Activated CD8-positive, alpha-beta memory T cell treated with anti-CD3 and anti-CD28 coated beads, Interleukin-2, amount 50 U/mL, for 1 hour (primary cell): ENCODE data around the gene ZNF19.
"Not testable (repeated sequence)": the region's sequence is repeated elsewhere in the genome, so short reads cannot be mapped to it uniquely, and the experiment has no call there.

Experiments used
- DNase-seq: peaks from one replicate; pipeline ENCODE4 v3.0.0-alpha.2; 2020; ENCODE audit errors: extremely low read depth

The ZNF19 gene

GRCh38 chr16:71489122-71489521 lies at the start of gene ZNF19:
Gene ZNF19 (minus strand): TSS chr16:71489324. CDS start chr16:71482114, 7,210 bp downstream.
- no peak for DNase-seq

GRCh38 chr16:71537643-71538042 lies 48.5 kb upstream of the ZNF19 start:
- DNase-seq, result no peak

GRCh38 chr16:71536752-71537499 lies 47.8 kb upstream of the ZNF19 start:
- no peak for DNase-seq

GRCh38 chr16:71532366-71532765 lies 43.2 kb upstream of the ZNF19 start:
- DNase-seq, result no peak

- no peak for DNase-seq
Observed at GRCh38 chr16:71528863-71529262, 39.7 kb upstream of the ZNF19 start.

DNA sequence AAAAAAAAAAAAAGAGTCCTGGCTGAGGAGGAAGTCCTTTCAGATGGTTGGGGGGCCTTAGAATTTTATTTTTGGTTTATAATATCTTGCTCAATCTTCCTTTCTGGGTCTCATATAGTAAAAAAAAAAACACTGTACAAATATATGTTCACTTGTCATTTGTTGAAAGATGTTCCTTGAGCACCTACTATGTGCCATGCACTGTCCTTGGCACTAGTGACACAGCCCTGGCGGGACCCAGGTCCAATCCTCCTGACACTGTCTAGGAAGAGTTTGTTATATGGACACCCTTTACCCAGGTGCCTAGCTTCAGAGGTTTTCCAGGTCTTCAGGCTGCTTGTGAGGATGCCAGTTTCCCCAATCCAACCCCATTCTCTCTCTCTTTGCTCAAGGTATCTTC lies 39.1 kb upstream of the ZNF19 start:
- DNase-seq, result no peak

DNA sequence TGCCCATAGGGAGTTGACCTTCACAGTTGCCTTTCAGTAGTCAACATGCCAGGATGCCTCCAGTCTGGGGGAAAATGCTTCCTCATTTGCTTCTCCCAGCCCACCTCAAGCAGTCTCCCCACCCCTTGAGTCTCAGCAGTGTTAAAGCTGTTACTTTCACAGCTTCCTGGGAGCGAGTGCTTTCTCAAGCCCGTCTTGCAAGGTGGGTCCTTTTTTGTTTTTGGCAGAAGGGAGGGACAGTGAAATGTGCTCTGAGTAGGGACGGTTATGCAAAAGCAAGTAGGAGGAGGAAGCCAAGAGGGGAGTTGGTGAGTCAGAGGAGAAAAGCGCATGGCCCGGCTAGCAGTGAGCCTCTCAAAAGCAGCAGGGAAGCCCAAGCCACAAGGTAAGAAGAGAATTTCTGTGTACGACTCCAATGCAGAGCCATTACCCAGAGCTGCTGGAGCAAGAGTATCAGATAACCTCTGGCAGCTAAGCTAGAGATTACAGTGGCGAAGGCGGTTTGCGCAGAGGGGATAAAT lies 37.0 kb upstream of the ZNF19 start, which contains the start of gene CHST4:
Gene CHST4, plus strand, starts transcription at position 316 of the 521 bp plus-strand sequence. CDS start 10,252 bp downstream, outside the sequence.
- DNase-seq, result no peak

DNA sequence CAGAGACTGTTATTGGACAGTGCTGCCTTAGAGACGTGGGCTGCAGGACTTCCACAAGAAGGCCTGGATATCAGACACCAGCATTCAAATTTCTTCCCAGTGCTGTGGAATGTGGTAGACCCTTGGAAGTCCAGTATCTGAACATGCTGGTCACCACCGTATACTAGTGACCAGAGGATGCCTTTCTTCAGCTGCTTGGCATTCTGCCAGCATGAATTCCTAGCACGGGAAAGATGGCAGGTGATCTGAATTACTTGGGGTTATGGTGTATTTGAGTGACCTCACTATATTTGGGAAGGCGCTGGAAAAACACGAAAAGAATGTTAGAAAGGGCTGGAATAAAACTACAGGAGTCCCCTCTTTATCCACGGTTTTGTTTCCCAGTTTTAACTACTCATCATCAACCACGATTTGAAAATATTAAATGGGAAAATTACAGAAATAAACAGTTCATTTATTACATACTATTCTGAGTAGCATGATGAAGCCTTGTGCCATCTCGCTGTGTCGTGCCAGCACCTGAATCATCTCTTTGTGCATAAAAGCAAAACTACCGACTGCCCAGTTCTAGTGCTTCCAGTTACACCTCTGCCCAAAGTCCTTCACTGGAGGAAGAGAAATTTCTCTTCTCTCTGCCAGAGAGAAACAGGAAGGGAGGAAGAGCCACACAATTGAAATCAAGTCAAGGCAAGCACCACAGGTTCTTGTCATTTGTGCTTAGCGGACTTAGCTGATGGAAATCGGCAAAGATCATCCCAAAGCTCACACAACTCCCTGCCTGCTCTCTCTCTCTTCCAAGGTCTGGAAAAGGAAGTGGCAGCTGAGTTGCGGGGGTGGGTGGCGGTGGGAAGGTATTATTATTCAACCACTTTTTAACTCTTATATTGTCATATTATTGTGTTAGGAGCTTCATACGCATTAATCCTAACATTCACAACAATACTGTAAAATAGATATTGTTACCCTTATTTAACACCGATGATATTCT lies 35.7 kb upstream of the ZNF19 start:
- no peak for DNase-seq

DNA sequence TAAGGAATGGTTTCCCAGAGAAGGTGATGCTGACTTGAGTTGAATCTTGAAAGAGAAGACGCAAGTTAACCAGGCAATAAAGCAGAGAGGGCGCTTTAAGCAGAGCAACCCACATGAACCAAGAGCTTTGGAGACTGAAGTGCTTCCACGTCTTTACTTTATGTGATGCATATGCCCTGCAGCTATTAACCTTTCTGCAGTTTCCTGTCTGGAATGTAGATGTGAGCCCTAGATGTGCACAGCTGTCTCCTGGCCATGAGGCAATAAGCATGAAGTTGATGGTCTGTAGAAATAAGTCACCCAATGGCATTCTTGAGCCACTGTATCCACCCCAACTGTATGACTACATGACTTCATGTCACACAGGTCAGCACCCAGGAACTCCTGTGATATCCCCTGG lies 31.4 kb upstream of the ZNF19 start:
- DNase-seq, result no peak

GRCh38 chr16:71515026-71515425 lies 25.9 kb upstream of the ZNF19 start:
- DNase-seq, result no peak

DNA sequence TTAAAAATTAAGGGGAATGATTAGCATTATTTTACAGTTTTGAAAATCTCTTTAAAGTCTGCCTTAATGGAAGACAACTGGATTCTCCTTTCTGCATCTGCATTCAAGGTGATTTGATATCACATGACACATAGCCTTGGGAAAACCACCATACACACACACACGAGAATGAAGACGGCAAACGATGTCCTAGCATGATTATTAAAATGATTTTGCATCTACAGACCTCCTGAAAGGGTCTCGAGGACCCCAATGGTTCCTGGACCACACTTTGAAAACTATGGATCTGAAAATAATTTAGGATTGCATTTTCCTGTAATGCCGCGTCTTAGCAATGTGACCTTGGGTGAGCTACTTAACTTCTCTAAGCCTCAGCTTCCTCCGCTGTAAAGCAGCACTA lies 25.4 kb upstream of the ZNF19 start:
- DNase-seq, result no peak

DNA sequence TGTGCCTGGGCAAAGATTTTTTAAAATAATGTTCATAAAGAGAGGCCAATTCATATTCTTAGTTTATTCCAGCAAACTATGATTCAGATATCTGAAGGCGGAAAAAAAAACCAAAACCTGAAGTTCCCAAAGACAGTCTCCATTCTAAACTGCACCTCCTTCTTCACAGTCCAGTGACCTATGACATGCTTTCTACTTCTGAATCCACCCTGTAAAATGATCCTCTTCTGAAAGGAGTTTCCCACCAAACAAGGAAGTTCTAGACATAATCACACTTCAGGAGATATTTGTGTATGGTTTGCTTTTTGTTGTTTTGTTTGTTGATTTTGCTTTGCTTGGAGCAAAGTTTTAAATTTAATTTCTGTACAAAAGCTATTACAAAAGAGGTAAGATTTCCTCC lies 24.2 kb upstream of the ZNF19 start:
- no peak for DNase-seq

DNA sequence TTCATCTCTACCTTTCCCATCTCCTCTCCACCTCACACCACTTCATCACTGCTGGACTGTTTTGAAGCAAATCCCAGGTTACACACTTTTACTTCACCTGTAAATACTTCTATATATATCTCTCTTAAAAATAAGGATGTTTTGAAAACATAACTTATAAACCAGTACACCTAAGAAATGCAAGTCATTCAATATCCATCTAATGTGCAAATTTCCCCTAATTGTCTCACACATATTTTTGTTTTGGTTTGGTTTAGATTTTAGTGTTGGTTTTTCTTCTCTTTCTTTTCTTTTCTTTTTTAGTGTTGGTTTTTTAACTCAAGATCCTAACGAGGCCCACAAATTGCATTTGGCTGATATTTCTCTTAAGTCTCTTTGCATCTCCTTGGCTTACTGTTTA lies 17.9 kb upstream of the ZNF19 start:
- no peak for DNase-seq

- DNase-seq, result no peak
Observed at GRCh38 chr16:71504901-71505300, 15.8 kb upstream of the ZNF19 start.

DNA sequence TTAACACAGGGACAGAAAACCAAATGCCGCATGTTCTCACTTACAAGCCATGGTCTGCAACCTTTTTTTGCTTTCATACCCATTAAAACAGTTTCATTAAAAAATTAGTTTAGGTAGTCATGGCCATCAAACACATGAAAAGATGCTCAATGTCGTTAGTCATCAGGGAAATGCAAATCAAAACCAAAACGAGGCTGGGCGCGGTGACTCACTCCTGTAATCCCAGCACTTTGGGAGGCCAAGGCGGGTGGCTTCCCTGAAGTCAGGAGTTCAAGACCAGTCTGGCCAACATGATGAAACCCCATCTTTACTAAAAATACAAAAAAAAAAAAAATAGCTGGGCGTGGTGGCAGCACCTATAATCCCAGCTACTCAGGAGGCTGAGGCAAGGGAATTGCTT lies 14.9 kb upstream of the ZNF19 start:
- not testable (repeated sequence) for DNase-seq

DNA sequence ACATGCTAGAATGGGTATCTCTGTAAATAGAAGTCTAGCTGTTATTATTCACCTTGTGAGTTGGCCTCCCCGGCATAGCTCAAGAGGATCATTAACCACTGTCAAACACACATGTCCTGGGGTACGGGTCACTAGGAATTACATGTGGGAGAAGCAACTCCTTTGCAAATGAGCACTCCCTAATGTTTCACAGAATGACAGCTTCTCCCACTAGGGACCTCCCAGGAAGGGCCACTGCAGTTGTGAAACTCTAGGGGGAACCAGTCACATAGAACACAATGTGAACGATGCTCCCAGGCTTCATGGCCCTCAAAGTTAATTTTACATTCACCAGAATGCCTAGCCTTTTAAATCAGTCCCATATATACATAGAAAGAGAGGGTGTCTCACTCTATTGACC lies 12.4 kb upstream of the ZNF19 start:
- DNase-seq, result no peak

DNA sequence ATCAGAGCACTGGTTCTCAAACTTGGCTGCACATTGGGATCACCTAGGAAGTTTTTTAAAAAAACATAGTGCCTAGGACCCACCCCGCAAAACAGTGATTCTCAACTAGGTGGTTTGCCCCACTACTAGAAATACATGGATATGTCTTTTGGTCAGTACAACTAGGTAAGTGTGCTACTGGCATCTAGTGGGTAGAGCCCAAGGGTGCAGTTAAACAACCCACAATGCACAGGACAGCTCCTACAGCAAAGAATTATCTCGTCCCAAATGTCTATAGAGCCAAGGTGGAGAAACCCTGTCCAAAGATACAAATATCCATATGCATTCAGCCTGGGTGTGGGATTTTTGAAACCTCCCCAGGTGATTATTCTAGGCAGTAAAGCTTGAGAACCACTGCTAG lies 11.8 kb upstream of the ZNF19 start:
- no peak for DNase-seq

GRCh38 chr16:71499775-71500364 lies 10.7 kb upstream of the ZNF19 start:
- peak; percentile 4 for DNase-seq

DNA sequence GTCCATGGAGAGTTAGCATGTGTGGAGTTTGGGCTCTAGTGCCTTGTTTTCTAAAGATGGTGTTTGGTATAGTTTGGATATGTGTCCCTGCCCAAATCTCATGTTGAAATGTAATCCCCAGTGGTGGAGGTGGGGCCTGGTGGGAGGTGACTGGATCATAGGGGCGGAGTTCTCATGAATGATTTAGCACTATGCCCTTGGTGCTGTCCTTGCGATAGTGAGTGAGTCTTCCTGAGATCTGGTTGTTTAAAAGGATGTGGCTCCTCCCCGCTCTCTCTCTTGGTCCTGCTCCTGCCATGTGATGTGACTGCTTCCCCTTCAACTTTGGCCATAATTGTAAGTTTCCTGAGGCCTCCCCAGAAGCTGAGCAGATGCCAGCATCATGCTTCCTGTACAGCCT lies 8.9 kb upstream of the ZNF19 start:
- DNase-seq, result no peak

DNA sequence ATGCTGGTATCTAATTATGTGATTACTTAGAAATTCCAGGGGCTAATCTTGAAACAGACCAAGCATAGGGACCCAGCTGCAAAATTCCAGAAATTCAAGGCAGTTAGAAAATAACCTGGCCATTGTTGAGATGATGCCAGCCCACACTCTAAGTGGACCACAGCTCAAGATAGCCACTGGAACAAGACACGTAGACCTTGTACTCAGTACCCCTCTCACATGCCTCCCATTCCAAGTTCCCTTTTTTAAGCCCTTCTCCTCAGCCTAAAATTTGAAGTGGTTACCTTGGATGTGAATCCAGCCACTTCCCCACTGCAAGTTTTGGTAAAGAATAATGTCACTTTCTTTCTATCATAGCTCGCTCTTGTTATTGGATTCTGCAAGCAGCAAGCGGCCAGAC lies 4.1 kb upstream of the ZNF19 start:
- DNase-seq, result no peak

DNA sequence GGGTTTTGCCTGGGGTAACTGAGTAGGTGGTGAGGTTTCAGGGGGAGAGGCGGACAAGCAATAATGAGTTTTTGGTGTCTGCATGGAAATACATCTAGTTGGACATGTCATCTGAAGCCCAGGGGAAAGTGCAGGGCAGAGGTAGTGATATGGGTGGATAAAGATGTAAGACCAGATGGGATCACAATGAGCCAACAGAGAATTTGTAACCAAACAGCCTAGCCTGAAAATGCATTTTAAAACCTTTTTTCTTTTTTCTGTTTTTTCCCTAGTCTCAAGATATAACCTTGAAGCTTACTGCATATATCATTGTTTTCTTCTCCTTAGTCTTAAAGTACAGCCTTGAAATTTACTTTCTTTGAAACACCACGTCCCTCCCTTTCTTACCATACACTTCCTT lies 3.7 kb upstream of the ZNF19 start:
- no peak for DNase-seq

GRCh38 chr16:71491054-71491453 lies 1.9 kb upstream of the ZNF19 start:
- no peak for DNase-seq
